DND-41 (cell line): ENCODE measurements around the gene ZNF33A.

Source experiments
- ATAC-seq: fragments of 200-7000 bp; cut with Tn5 transposase; 3 replicates; pipeline ENCODE4 v1.9.1; 2021; ENCODE audit warnings: low read depth; ENCODE audit not compliant: insufficient read depth
- DNase-seq: peaks from one replicate; pipeline ENCODE4 v3.0.0-alpha.2; 2020
- H2AFZ ChIP-seq: 2 replicates; pipeline ENCODE4 v1.6.0; 2012; ENCODE audit warnings: low read depth, low read length
- H3K27ac ChIP-seq: 2 replicates; pipeline ENCODE4 v1.5.1; 2012; ENCODE audit warnings: low read length, inconsistent platforms
- H3K27me3 ChIP-seq: fragments of 200-600 bp; sonication (generic); 2 replicates; pipeline ENCODE4 v1.6.0; 2012; ENCODE audit warnings: low read length, mild to moderate bottlenecking, inconsistent platforms; ENCODE audit not compliant: insufficient read depth, poor library complexity
- H3K36me3 ChIP-seq: 2 replicates; pipeline ENCODE4 v1.5.1; 2012; ENCODE audit warnings: low read length, inconsistent platforms; ENCODE audit not compliant: insufficient read depth
- H3K4me1 ChIP-seq: 2 replicates; pipeline ENCODE4 v1.5.1; 2012; ENCODE audit warnings: mild to moderate bottlenecking, low read length; ENCODE audit not compliant: insufficient read depth
- H3K4me2 ChIP-seq: 2 replicates; pipeline ENCODE4 v1.6.0; 2012; ENCODE audit warnings: mild to moderate bottlenecking, moderate library complexity, low read length, inconsistent platforms; ENCODE audit not compliant: insufficient read depth
- H3K4me3 ChIP-seq, 2 experiments: fragments of 200-600 bp in 1 of 2; shearing (Covaris generic) in 1 of 2; 2 replicates each; pipeline ENCODE4 v1.5.1; 2012 to 2016; ENCODE audit warnings: inconsistent platforms in 2 of 2, low read length in 2 of 2, mild to moderate bottlenecking in 2 of 2, low read depth in 1 of 2, moderate library complexity in 1 of 2
- H3K79me2 ChIP-seq: 2 replicates; pipeline ENCODE4 v1.6.0; 2012; ENCODE audit warnings: low read length, inconsistent platforms; ENCODE audit not compliant: insufficient read depth
- H3K9ac ChIP-seq: 2 replicates; pipeline ENCODE4 v1.6.0; 2012; ENCODE audit warnings: low read depth, mild to moderate bottlenecking, inconsistent platforms, low read length, moderate library complexity
- H3K9me3 ChIP-seq: 2 replicates; pipeline ENCODE4 v1.5.1; 2012; ENCODE audit warnings: low read length, moderate library complexity, mild to moderate bottlenecking, inconsistent platforms; ENCODE audit not compliant: insufficient read depth, severe bottlenecking
- H4K20me1 ChIP-seq: 2 replicates; pipeline ENCODE4 v1.6.0; 2012; ENCODE audit warnings: low read length; ENCODE audit not compliant: insufficient read depth
- CTCF ChIP-seq: IDR thresholded peaks from 2 replicates; pipeline ENCODE4 v1.5.1; 2012; ENCODE audit warnings: borderline replicate concordance, low read length, moderate library complexity, mild to moderate bottlenecking; ENCODE audit not compliant: poor library complexity, severe bottlenecking; ENCODE audit errors: extremely low read depth
- EZH2 ChIP-seq: IDR thresholded peaks from 3 replicates; pipeline ENCODE4 v1.6.1; 2012; ENCODE audit warnings: borderline replicate concordance, low read depth, mild to moderate bottlenecking, moderate library complexity, low read length, inconsistent platforms; ENCODE audit not compliant: severe bottlenecking

ZNF33A gene

GRCh38 chr10:37975401-37975991 lies 35.0 kb upstream of the ZNF33A start:
- peak overlapping the region; percentile 98 for H3K27ac ChIP-seq
- peak overlapping the region; percentile 96 for H3K4me2 ChIP-seq
- H4K20me1 ChIP-seq: no peaks in the 10 kb centered on the region
- H3K4me3 ChIP-seq: peak overlapping the region; percentile 94 to 99
- H3K9ac ChIP-seq: peak overlapping the region; percentile 99
- H3K4me1 ChIP-seq: peaks cover 26% of the 10 kb centered on the region
- ATAC-seq: no peak
- H3K79me2 ChIP-seq: peaks cover 7% of the 10 kb centered on the region
- no peaks in the 10 kb centered on the region for H3K9me3 ChIP-seq
- H3K27me3 ChIP-seq: no peaks in the 10 kb centered on the region
- H2AFZ ChIP-seq: peak overlapping the region; percentile 98
- TF ChIP-seq EZH2: no peak
- no peak for TF ChIP-seq CTCF
- H3K36me3 ChIP-seq: no peaks in the 10 kb centered on the region; the same call in 1 of the 2 replicates
- DNase-seq: peak; percentile 15

GRCh38 chr10:37976091-37976879 lies 34.2 kb upstream of the ZNF33A start, which contains the start of gene ZNF25:
TSS of gene ZNF25 (minus strand) at chr10:37976647. CDS start at chr10:37971722, 4,925 bp downstream.
- no peaks in the 10 kb centered on the region for H3K9me3 ChIP-seq
- H3K4me3 ChIP-seq: peak within 1 kb of the TSS; percentile 94 to 99
- peak within 1 kb of the TSS; percentile 99 for H3K9ac ChIP-seq
- peak within 1 kb of the TSS; percentile 98 for H2AFZ ChIP-seq
- H3K27ac ChIP-seq: peak within 1 kb of the TSS; percentile 98
- no peaks in the 10 kb centered on the region for H3K27me3 ChIP-seq
- H3K79me2 ChIP-seq: peaks cover 7% of the 10 kb centered on the region
- peak; percentile 91 for ATAC-seq
- TF ChIP-seq EZH2: no peak
- peak; percentile 96 for TF ChIP-seq CTCF
- H4K20me1 ChIP-seq: no peaks in the 10 kb centered on the region
- peaks cover 26% of the 10 kb centered on the region for H3K4me1 ChIP-seq
- DNase-seq: peak; percentile 99
- H3K36me3 ChIP-seq: no peaks in the 10 kb centered on the region; the same call in 1 of the 2 replicates
- peak within 1 kb of the TSS; percentile 96 for H3K4me2 ChIP-seq

GRCh38 chr10:37976880-37977203 lies 33.6 kb upstream of the ZNF33A start:
- Histone ChIP-seq H3K4me3 (peak overlapping the region; percentile 28 to 99; a peak in 3 of 4 replicates), H3K27ac (peak overlapping the region; percentile 98), H3K9ac (peak overlapping the region; percentile 99), H4K20me1 (no peaks in the 10 kb centered on the region), H3K4me2 (peak overlapping the region; percentile 96), H3K36me3 (no peaks in the 10 kb centered on the region; the same call in 1 of the 2 replicates), H3K9me3 (no peaks in the 10 kb centered on the region), H3K27me3 (no peaks in the 10 kb centered on the region), H2AFZ (peak overlapping the region; percentile 82), H3K4me1 (peaks cover 26% of the 10 kb centered on the region), H3K79me2 (peaks cover 7% of the 10 kb centered on the region)
- DNase-seq (no peak), ATAC-seq (no peak)
- no peak for TF ChIP-seq EZH2
- no peak for TF ChIP-seq CTCF
